Retinal pigment epithelial cell (primary cell): ENCODE results near the gene CTNNAL1.

ENCODE experiments used
- DNase-seq: peaks from one replicate; pipeline ENCODE4 v3.0.0-alpha.2; 2010; ENCODE audit warnings: low read depth
- H3K4me3 ChIP-seq: 2 replicates; pipeline ENCODE4 v1.5.1; 2011; ENCODE audit warnings: mild to moderate bottlenecking, low read length, control low read depth, moderate library complexity
- CTCF ChIP-seq: conservative IDR thresholded peaks from 2 replicates; pipeline ENCODE4 v1.5.1; 2011; ENCODE audit warnings: low read depth, low read length, control low read depth, inconsistent platforms

Gene CTNNAL1

DNA sequence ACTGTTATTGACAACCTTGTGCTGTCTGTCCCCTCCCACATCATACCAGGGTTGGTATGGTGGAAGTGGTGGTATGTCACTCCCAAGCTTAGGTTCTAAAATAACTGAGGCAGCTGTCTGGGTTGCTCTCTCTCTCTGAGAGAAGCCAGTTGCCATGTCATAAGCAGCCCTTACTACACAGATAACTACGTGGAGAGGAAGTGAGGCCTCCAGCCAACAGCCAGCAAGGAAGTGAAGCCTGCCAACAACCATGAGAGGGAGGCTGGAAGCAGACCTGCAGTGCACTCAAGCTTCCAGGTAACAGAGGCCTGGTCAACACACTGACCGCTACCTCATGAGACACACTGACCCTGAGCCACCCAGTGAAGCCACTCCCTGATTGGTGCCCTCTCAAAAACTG lies 18.6 kb downstream of the CTNNAL1 start:
- DNase-seq = no peak
- TF ChIP-seq CTCF = no peak
- no peak overlapping the region for H3K4me3 ChIP-seq

DNA sequence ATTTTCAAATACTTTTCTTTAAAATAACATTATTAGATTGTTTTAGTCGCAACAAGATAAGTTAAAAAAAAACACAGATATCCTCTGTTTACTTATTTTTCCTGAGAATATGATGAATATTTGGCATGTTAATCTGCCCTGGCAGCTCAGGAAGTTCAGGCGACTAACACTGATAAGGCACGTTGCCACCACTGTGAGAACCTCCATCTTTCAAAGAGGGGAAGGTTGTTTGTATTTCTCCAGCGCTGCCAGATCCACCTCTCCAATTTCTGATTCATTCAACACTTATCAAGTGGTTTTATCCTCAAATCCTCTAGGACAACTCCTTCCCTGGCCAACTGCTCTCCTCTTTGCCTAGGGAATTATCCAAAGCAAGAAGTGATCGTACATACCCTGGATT lies 21.8 kb downstream of the CTNNAL1 start:
- no peak for TF ChIP-seq CTCF
- H3K4me3 ChIP-seq = no peak overlapping the region
- no peak for DNase-seq

- no peak for DNase-seq
- H3K4me3 ChIP-seq = no peak overlapping the region
- no peak for TF ChIP-seq CTCF
Observed at GRCh38 chr9:108983885-108984284, 29.4 kb downstream of the CTNNAL1 start.

DNA sequence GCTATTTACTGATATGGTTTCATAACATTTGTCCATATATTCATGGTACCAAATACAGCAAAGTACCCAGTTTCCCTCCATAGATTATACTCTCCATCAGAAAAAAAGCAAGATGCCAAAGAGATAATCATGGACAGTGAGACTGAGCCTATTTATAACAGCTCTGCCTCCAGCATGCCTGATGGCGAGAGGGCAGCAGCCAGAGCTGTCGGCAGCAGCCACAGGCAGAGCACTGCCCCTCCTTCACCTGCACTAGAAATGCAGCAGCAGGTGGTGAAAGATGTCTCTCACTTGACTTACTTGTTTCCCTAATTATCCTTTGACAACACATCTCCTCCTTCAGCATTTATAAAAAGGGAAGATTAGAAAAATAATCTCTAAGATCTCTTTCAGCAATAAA lies 32.4 kb downstream of the CTNNAL1 start:
- no peak for DNase-seq
- TF ChIP-seq CTCF = no peak
- H3K4me3 ChIP-seq = no peak overlapping the region

DNA sequence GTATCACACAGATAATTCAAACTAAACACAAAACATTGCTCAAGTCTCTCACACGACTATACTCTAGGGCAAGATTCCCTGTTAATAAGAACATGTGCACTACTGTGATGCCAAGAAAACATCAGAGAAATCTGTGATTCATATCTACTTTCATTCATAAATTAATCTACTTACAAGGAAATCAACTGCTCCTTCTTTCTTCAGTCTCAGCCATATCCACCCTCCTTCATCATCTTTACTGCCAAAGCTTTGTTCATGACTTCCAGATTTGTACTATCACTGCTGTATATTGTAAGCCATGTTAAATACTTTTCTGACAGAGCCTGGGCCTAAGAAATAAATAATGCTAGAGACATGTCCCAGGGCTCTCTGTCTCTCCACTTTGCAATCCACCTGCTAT lies 35.1 kb downstream of the CTNNAL1 start:
- no peak overlapping the region for H3K4me3 ChIP-seq
- no peak for DNase-seq
- TF ChIP-seq CTCF = no peak

DNA sequence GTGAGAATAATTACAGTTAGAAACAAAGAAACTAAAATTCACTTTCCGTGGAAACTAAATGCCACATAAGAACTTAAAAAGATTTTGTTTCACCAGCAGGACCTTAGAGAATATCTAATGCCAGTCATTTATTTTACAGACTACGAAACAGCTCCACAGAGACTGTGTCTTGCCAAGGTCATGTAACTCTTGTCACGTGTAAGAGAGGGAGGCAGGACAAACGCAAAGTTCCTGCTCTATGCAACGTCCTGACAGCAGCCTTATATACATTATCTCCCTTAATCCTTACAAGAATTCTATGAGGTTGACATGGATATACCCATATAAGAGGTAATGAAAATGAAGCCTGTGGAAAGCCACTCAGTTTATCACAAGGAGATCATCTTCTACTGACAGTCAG lies 39.4 kb downstream of the CTNNAL1 start:
- no peak for DNase-seq
- H3K4me3 ChIP-seq = no peak overlapping the region
- TF ChIP-seq CTCF = no peak

- no peak for DNase-seq
- TF ChIP-seq CTCF = no peak
- no peak overlapping the region for H3K4me3 ChIP-seq
Observed at GRCh38 chr9:108972626-108973209, 40.6 kb downstream of the CTNNAL1 start.
